Transverse colon (tissue), 4 donors: ENCODE data around the gene NOTO. TPM values are rescaled to one million over a fixed set of nuclear protein-coding genes. Genes with fewer than 3 reads are reported as not detected.
A peak's percentile ranks its signal among the peaks of the same experiment; 100 is the strongest.
"Not testable (repeated sequence)": the region's sequence is repeated elsewhere in the genome, so short reads cannot be mapped to it uniquely, and the experiment has no call there.

Experiments used
- DNase-seq: peaks from one replicate; pipeline ENCODE4 v3.0.0-alpha.2; 2019
- H3K27ac ChIP-seq, 4 donors: fragments of 200-600 bp; sonication (generic); 2 replicates each; pipeline ENCODE4 v1.5.1; 2016 to 2018; ENCODE audit warnings: inconsistent platforms in 4 of 4
- H3K27me3 ChIP-seq: fragments of 200-600 bp; sonication (generic); 2 replicates; pipeline ENCODE4 v1.5.1; 2017; ENCODE audit warnings: inconsistent platforms
- H3K36me3 ChIP-seq, 4 donors: fragments of 200-600 bp; sonication (generic); 2 replicates each; pipeline ENCODE4 v1.5.1; 2017 to 2019; ENCODE audit warnings: inconsistent platforms in 4 of 4
- H3K4me1 ChIP-seq, 4 donors: fragments of 200-600 bp; sonication (generic); 2 replicates each; pipeline ENCODE4 v1.5.1; 2017 to 2020; ENCODE audit warnings: inconsistent platforms in 4 of 4
- H3K4me3 ChIP-seq, 4 donors: fragments of 200-600 bp; sonication (generic); 1 replicate in 1 of 4; 2 replicates in 3 of 4; pipeline versions ENCODE4 v1.5.1 to v1.6.1; 2017 to 2019; ENCODE audit warnings: inconsistent platforms in 4 of 4
- H3K9me3 ChIP-seq, 2 donors: fragments of 200-600 bp; sonication (generic); 2 replicates each; pipeline ENCODE4 v1.5.1; 2017 to 2019; ENCODE audit warnings: inconsistent platforms in 2 of 2
- CTCF ChIP-seq, 5 experiments: fragments of 200-600 bp in 3 of 5; fragments of 450-650 bp in 2 of 5; sonication (generic) in 3 of 5; IDR thresholded peaks; 1 replicate in 2 of 5; 2 replicates in 3 of 5; pipeline ENCODE4 v1.5.1; 2016 to 2017; ENCODE audit warnings: antibody characterized with exemption in 5 of 5, inconsistent platforms in 3 of 5, mild to moderate bottlenecking in 2 of 5, moderate library complexity in 1 of 5
- EP300 ChIP-seq: sonication (generic); formaldehyde crosslinking; IDR thresholded peaks from one replicate; pipeline ENCODE4 v1.6.1; 2017; ENCODE audit warnings: antibody characterized with exemption, low read depth
- POLR2A ChIP-seq: fragments of 450-650 bp; IDR thresholded peaks from one replicate; pipeline ENCODE4 v1.6.1; 2016; ENCODE audit warnings: antibody characterized with exemption, mild to moderate bottlenecking, moderate library complexity
- POLR2AphosphoS5 ChIP-seq, 3 donors: sonication (generic); formaldehyde crosslinking; IDR thresholded peaks; one replicate each; pipeline ENCODE4 v1.6.1; 2016; ENCODE audit warnings: antibody characterized with exemption in 3 of 3
- WGBS, 2 donors: methylation state at CpG; one replicate each; pipeline ENCODE4 v1.1.5; 2018; ENCODE audit warnings: low coverage in 1 of 2; 5-methylcytosine and 5-hydroxymethylcytosine counted together
- in situ Hi-C, 4 donors: fragments of 200-750 bp; cut with MboI; loops; one replicate each; pipeline versions ENCODE4 v1.15.0 to v1.15.1; 2017; ENCODE audit warnings: low sequenced_read_pairs in 3 of 4, low pct_ligation_motif_present in 1 of 4, low pct_unique_long_range_greater_than_20kb in 1 of 4
- intact Hi-C: fragments of 100-400 bp; cut with DNase I; formaldehyde crosslinking; loops from one replicate; pipeline ENCODE4 v1.15.1; 2023; ENCODE audit warnings: low total_unique reads
- total RNA-seq, 4 donors: library from RNA; depleted of rRNA; stranded (reverse); fragments of >200 nt; gene quantifications; one replicate each; pipeline ENCODE4 v1.1.0, GENCODE V29; 2016

NOTO gene
- total RNA-seq, 4 donors from 2014 or later, result not detected

- Histone ChIP-seq H3K36me3 (no peaks in the 10 kb centered on the region), H3K4me1 (no peaks in the 10 kb centered on the region), H3K27me3 (peaks cover 8% of the 10 kb centered on the region), H3K4me3 (no peak overlapping the region), H3K9me3 (no peaks in the 10 kb centered on the region), H3K27ac (no peak overlapping the region)
- in situ Hi-C loops (loop anchor here in 3 of 4 donors (5.0 to 25.0 kb wide), 3 partner anchors 71 to 276 kb away; partner anchors contain the start of gene SPR (in 1 of the 3)), intact Hi-C loops (no loop called here)
- TF ChIP-seq CTCF (IDR thresholded peaks at IDR 0.05), result peak; percentile 82 to 87 (median 86)
- no peak for TF ChIP-seq POLR2A
- DNase-seq, result peak; percentile 73
- WGBS, 2 donors, result 30 to 57% methylated on average over 4 to 10 of the region's 10 CpGs
Measured at GRCh38 chr2:73163483-73164367, 38.6 kb upstream of the NOTO start.

- DNase-seq, H3K27me3 ChIP-seq, H3K27ac ChIP-seq, H3K4me1 ChIP-seq, H3K4me3 ChIP-seq, H3K9me3 ChIP-seq, intact Hi-C loops, H3K36me3 ChIP-seq: not testable (repeated sequence)
- WGBS, 2 donors, result 60% methylated on average over 7 of the region's 11 CpGs; no CpG with 5 or more reads in 1 of the 2 donors
- in situ Hi-C loops, result loop anchor here in 1 of 4 donors (25.0 kb wide), 1 partner anchor 279 kb away; the partner anchor contains the start of gene SPR
Measured at GRCh38 chr2:73165978-73166377, 36.4 kb upstream of the NOTO start.

- 89% methylated on average over 4 of the region's 8 CpGs; no CpG with 5 or more reads in 1 of the 2 donors for WGBS, 2 donors
- in situ Hi-C loops, result loop anchor here in 1 of 4 donors (25.0 kb wide), 1 partner anchor 280 kb away; the partner anchor contains the start of gene SPR
- intact Hi-C loops, H3K4me1 ChIP-seq, H3K27ac ChIP-seq, H3K36me3 ChIP-seq, H3K4me3 ChIP-seq, DNase-seq, H3K9me3 ChIP-seq, H3K27me3 ChIP-seq: not testable (repeated sequence)
Measured at GRCh38 chr2:73166813-73167212, 35.6 kb upstream of the NOTO start.

GRCh38 chr2:73168348-73168747 is 34.0 kb upstream of the NOTO start:
- H3K9me3 ChIP-seq, intact Hi-C loops, DNase-seq, H3K4me3 ChIP-seq, H3K36me3 ChIP-seq, H3K27ac ChIP-seq, H3K4me1 ChIP-seq: not testable (repeated sequence)
- peaks cover 11% of the 10 kb centered on the region for H3K27me3 ChIP-seq
- in situ Hi-C loops, result loop anchor here in 1 of 4 donors (25.0 kb wide), 1 partner anchor 281 kb away; the partner anchor contains the start of gene SPR

GRCh38 chr2:73170341-73170740 is 32.0 kb upstream of the NOTO start:
- intact Hi-C loops, result loop anchor here (10.0 kb wide), 1 partner anchor 276 kb away; no protein-coding TSS in a partner anchor

GRCh38 chr2:73172963-73173362 is 29.4 kb upstream of the NOTO start:
- intact Hi-C loops, result loop anchor here (10.0 kb wide), 1 partner anchor 278 kb away; no protein-coding TSS in a partner anchor
- in situ Hi-C loops, result loop anchor here in 1 of 4 donors (25.0 kb wide), 1 partner anchor 286 kb away; the partner anchor contains the start of gene SPR

More at GRCh38 chr2:73170341-73170740, 32.0 kb upstream of the NOTO start:
- peaks cover 17% of the 10 kb centered on the region for H3K27me3 ChIP-seq
- WGBS, 2 donors, result 40 to 56% methylated on average over 1 to 2 of the region's 7 CpGs
- H3K27ac ChIP-seq, H3K4me3 ChIP-seq, H3K4me1 ChIP-seq, DNase-seq, H3K9me3 ChIP-seq, H3K36me3 ChIP-seq: not testable (repeated sequence)
- in situ Hi-C loops, result loop anchor here in 1 of 4 donors (25.0 kb wide), 1 partner anchor 283 kb away; the partner anchor contains the start of gene SPR

More at GRCh38 chr2:73172963-73173362, 29.4 kb upstream of the NOTO start:
- Histone ChIP-seq H3K4me3 (no peak overlapping the region), H3K36me3 (no peaks in the 10 kb centered on the region), H3K4me1 (peaks cover 15 to 26% (median 25%) of the 10 kb centered on the region in 4 donors), H3K27ac (no peak overlapping the region), H3K27me3 (peaks cover 34% of the 10 kb centered on the region), H3K9me3 (no peaks in the 10 kb centered on the region)
- DNase-seq, result no peak
- TF ChIP-seq POLR2AphosphoS5 (IDR thresholded peaks at IDR 0.05), result no peak
- TF ChIP-seq POLR2A, result no peak
- no peak for TF ChIP-seq EP300
- no peak for TF ChIP-seq CTCF (IDR thresholded peaks at IDR 0.05)
- WGBS, 2 donors, result 80% methylated on average over 6 of the region's 6 CpGs; no CpG with 5 or more reads in 1 of the 2 donors
